H1 (cell line): ENCODE results near the gene SIGLECL1. TPM values are rescaled to one million over a fixed set of nuclear protein-coding genes. Genes with fewer than 3 reads are reported as not detected.

Experiments used
- RNF2 ChIP-seq: fragments of 200-900, 300-1000 bp; sonication (generic); IDR thresholded peaks from 2 replicates; pipeline ENCODE4 v1.7.1; 2016; ENCODE audit warnings: borderline replicate concordance, low read depth, mild to moderate bottlenecking, antibody characterized with exemption, low read length; ENCODE audit not compliant: poor library complexity, severe bottlenecking; ENCODE audit errors: missing control alignments
- polyA plus RNA-seq, 7 experiments: library from polyadenylated mRNA; depleted of rRNA in 3 of 7; stranded (reverse) in 5 of 7; unstranded in 2 of 7; fragments of >200 nt in 5 of 7; fragments of 200-250 nt in 2 of 7; gene quantifications; 1 replicate in 5 of 7; 2 replicates in 1 of 7; 4 replicates in 1 of 7; pipeline versions ENCODE4 v1.2.1 to v1.2.3, GENCODE V29; 2011 to 2013; ENCODE audit warnings: missing spikeins in 2 of 7, mixed read lengths in 2 of 7
- total RNA-seq: library from RNA; stranded (reverse); fragmentation: NEBNext Ultra II Directional; extraction: Animal tissue kit (Norgen Biotek cat#: 25700); gene quantifications from 2 replicates; pipeline ENCODE4 v1.2.1, GENCODE V29; 2021

SIGLECL1 gene
- total and polyA plus RNA-seq, 2 of the 8 experiments (the other 6 are each of a cell fraction or from before 2014, with no cell fraction given), result not detected

DNA sequence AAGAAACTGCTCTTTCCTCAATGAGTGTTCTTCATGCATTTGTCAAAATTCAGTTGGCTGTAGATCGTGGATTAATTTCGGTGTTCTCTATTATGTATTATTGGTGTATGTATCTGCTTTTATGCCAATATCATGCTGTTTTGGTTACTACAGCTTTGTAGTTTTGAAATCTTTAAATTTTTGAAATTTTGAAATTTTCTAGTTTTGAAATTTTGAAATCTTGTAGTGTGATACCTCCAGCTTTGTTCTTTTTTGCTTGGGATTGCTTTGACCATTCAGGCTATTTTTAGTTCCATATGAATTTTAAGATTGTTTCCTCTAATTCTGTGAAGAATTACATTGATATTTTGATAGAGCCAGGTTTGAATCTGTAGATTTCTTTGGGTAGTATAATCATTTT, 22.9 kb upstream of the SIGLECL1 start (continued):
- no peak for TF ChIP-seq RNF2
- TF ChIP-seq, all 59 proteins: peak for 0
